HG02943 (cell line): ENCODE results near the gene FER1L5.

Experiments used
- ATAC-seq: cut with Tn5 transposase; IDR thresholded peaks from one replicate; pipeline ENCODE4 v1.9.1; 2021; ENCODE audit warnings: mild to moderate bottlenecking, low read depth, moderate library complexity; ENCODE audit not compliant: unreplicated experiment

FER1L5 gene

GRCh38 chr2:96693286-96694200 lies 51.0 kb downstream of the FER1L5 start:
- ATAC-seq, result no peak

GRCh38 chr2:96694279-96694678 lies 51.7 kb downstream of the FER1L5 start:
- no peak for ATAC-seq

GRCh38 chr2:96694816-96695455 lies 52.4 kb downstream of the FER1L5 start:
- no peak for ATAC-seq

- ATAC-seq, result no peak
These were observed 53.0 kb downstream of the FER1L5 start for GRCh38 chr2:96695602-96696001.

GRCh38 chr2:96697476-96697875 lies 54.9 kb downstream of the FER1L5 start:
- ATAC-seq, result no peak

GRCh38 chr2:96698221-96698861 lies 55.8 kb downstream of the FER1L5 start:
- ATAC-seq, result no peak

GRCh38 chr2:96699021-96699420 lies 56.5 kb downstream of the FER1L5 start:
- no peak for ATAC-seq

GRCh38 chr2:96699621-96700020 lies 57.1 kb downstream of the FER1L5 start:
- ATAC-seq, result no peak

- ATAC-seq, result no peak
These were observed 57.5 kb downstream of the FER1L5 start for GRCh38 chr2:96700086-96700485.

- no peak for ATAC-seq
These were observed 59.1 kb downstream of the FER1L5 start for GRCh38 chr2:96701636-96702035.

GRCh38 chr2:96702098-96702785 lies 59.7 kb downstream of the FER1L5 start:
- ATAC-seq, result no peak

GRCh38 chr2:96703021-96703751 lies 60.6 kb downstream of the FER1L5 start:
- ATAC-seq, result no peak

GRCh38 chr2:96710985-96711384 lies 68.4 kb downstream of the FER1L5 start:
- ATAC-seq, result no peak

- no peak for ATAC-seq
These were observed 73.1 kb downstream of the FER1L5 start for GRCh38 chr2:96715658-96716057.

GRCh38 chr2:96716388-96716787 lies 73.8 kb downstream of the FER1L5 start:
- ATAC-seq, result no peak

- ATAC-seq, result no peak
These were observed 83.6 kb downstream of the FER1L5 start for GRCh38 chr2:96726131-96726530.

GRCh38 chr2:96727431-96727830 lies 84.9 kb downstream of the FER1L5 start:
- no peak for ATAC-seq

GRCh38 chr2:96729748-96730147 lies 87.2 kb downstream of the FER1L5 start:
- ATAC-seq, result no peak

GRCh38 chr2:96730212-96730611 lies 87.6 kb downstream of the FER1L5 start:
- ATAC-seq, result no peak

- ATAC-seq, result no peak
These were observed 91.4 kb downstream of the FER1L5 start for GRCh38 chr2:96733931-96734330.
